PC-3 (cell line): ENCODE results near the gene SLC5A10. TPM values are rescaled to one million over a fixed set of nuclear protein-coding genes. Genes with fewer than 3 reads are reported as not detected.

ENCODE experiments used
- ATAC-seq: fragments of 200-7000 bp; cut with Tn5 transposase; 2 replicates; pipeline ENCODE4 v1.9.1; 2020; ENCODE audit warnings: mild to moderate bottlenecking, moderate library complexity
- BruUV-seq: library from RNA; stranded (reverse); fragments of 400-500 nt; replicated peaks from 2 replicates; lab custom pipeline; 2021; lab: Mats Ljungman, UMichigan
- CTCF ChIA-PET: fragments of 300-600 bp; sonication (Branson Sonifier 250); formaldehyde crosslinking; loops from one replicate; lab custom pipeline; 2022; ENCODE audit warnings: antibody characterized with exemption; lab: Charles Lee
- POLR2A ChIA-PET: fragments of 300-600 bp; sonication (Branson Sonifier 250); formaldehyde crosslinking; loops from one replicate; lab custom pipeline; 2022; ENCODE audit warnings: antibody characterized with exemption; ENCODE audit not compliant: unreplicated experiment; lab: Charles Lee
- DNase-seq: peaks from one replicate; pipeline ENCODE4 v3.0.0-alpha.2; 2015
- H2AFZ ChIP-seq: fragments of 300-600 bp; sonication (generic); 2 replicates; pipeline ENCODE4 v1.6.0; 2016; ENCODE audit warnings: antibody characterized with exemption, low read length
- H3F3A ChIP-seq: fragments of 300-600 bp; sonication (generic); one replicate; pipeline ENCODE4 v1.6.0; 2017; ENCODE audit warnings: antibody characterized with exemption, low read length, control low read depth, mild to moderate bottlenecking; ENCODE audit not compliant: unreplicated experiment
- H3K27ac ChIP-seq: fragments of 300-600 bp; sonication (generic); 2 replicates; pipeline ENCODE4 v1.5.1; 2016; ENCODE audit warnings: mild to moderate bottlenecking, low read length
- H3K27me3 ChIP-seq: fragments of 300-600 bp; sonication (generic); 2 replicates; pipeline ENCODE4 v1.6.1; 2016; ENCODE audit warnings: low read length, mixed read lengths
- H3K36me3 ChIP-seq: fragments of 300-600 bp; sonication (generic); 2 replicates; pipeline ENCODE4 v1.6.1; 2016; ENCODE audit warnings: low read depth, mixed run types, low read length, mixed read lengths
- H3K4me1 ChIP-seq: fragments of 300-600 bp; sonication (generic); 2 replicates; pipeline ENCODE4 v1.5.1; 2016; ENCODE audit warnings: low read length; ENCODE audit not compliant: insufficient read depth
- H3K4me2 ChIP-seq: fragments of 300-600 bp; sonication (generic); 2 replicates; pipeline ENCODE4 v1.6.0; 2016; ENCODE audit warnings: low read length
- H3K4me3 ChIP-seq: fragments of 300-600 bp; sonication (generic); 2 replicates; pipeline ENCODE4 v1.5.1; 2016; ENCODE audit warnings: mild to moderate bottlenecking, low read length, mixed read lengths
- H3K79me2 ChIP-seq: fragments of 300-600 bp; sonication (generic); 2 replicates; pipeline ENCODE4 v1.6.1; 2017; ENCODE audit warnings: low read length, mixed read lengths
- H3K9ac ChIP-seq: fragments of 300-600 bp; sonication (generic); 2 replicates; pipeline ENCODE4 v1.6.0; 2016; ENCODE audit warnings: mild to moderate bottlenecking, low read length
- H3K9me2 ChIP-seq: fragments of 300-600 bp; sonication (generic); replicated peaks from 2 replicates; pipeline ENCODE4 v1.6.1; 2016; ENCODE audit warnings: mixed run types, low read length, mixed read lengths
- H3K9me3 ChIP-seq: fragments of 300-600 bp; sonication (generic); 2 replicates; pipeline ENCODE4 v1.6.1; 2016; ENCODE audit warnings: low read length, mixed read lengths
- H4K20me1 ChIP-seq: fragments of 300-600 bp; sonication (generic); 2 replicates; pipeline ENCODE4 v1.6.1; 2016; ENCODE audit warnings: low read length, mixed read lengths
- EZH2 ChIP-seq: fragments of 300-600 bp; sonication (generic); IDR thresholded peaks from one replicate; pipeline ENCODE4 v1.6.1; 2017; ENCODE audit warnings: antibody characterized with exemption, mild to moderate bottlenecking, low read length; ENCODE audit not compliant: unreplicated experiment
- EZH2phosphoT487 ChIP-seq: fragments of 300-600 bp; sonication (generic); IDR thresholded peaks from 2 replicates; pipeline ENCODE4 v1.6.1; 2018; ENCODE audit warnings: mild to moderate bottlenecking, antibody characterized with exemption, low read length, borderline replicate concordance
- intact Hi-C: fragments of 100-400 bp; cut with micrococcal nuclease; formaldehyde crosslinking; loops from 2 replicates; pipeline ENCODE4 v1.9.0; 2023
- total RNA-seq: library from RNA; depleted of rRNA; stranded (reverse); fragments of >200 nt; gene quantifications from 2 replicates; pipeline ENCODE4 v1.2.3, GENCODE V29; 2014
- TF ChIP-seq, protein P1 (sequence below): fragments of 300-600 bp; sonication (generic); conservative IDR thresholded peaks from 2 replicates; pipeline ENCODE4 v1.5.1; 2017; ENCODE audit warnings: antibody characterized with exemption, low read depth, mild to moderate bottlenecking, low read length

The SLC5A10 gene
- total RNA-seq, 1 experiment from 2014 or later, result not detected

DNA sequence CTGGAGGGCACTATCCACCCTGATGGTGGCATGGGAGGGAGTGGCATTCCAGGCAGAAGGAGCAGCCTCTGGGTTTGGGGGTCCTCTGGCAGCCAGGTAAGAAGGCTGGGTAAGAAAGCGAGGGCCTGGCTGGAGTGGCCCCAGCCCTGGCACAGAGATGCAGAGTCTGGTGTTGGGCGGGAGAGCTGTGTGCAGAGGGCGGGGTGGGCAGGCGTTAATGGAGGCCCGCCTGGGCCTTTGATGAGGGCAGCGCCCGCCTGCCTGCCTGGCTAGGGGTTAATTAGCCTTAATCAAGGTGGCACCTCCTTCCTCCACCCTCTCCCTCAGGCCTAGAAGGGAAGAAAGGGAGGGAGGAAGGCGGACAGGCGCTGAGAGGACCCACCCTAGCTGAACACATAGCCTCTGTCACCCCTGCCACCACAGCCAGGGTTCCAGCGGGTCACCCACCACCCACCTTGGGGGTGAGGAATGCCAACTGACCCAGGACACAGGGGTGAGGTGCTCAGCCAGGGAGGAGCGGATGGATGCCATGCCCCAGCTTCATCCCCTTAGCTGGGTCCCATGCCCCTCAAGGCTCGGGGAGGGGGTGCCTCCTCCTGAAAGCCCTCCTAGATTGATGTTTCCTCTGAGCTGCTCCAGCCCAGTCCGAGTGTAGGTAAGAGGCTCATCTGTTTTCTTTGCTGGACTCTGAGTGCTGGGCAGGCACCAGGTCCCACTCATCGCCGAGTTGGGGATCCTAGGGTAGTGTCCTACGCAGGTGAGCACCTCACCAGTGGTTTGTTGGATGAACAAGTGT lies 66.0 kb downstream of the SLC5A10 start:
- Histone ChIP-seq H3K9me3 (no peaks in the 10 kb centered on the region), H4K20me1 (no peaks in the 10 kb centered on the region), H3K4me2 (no peak overlapping the region), H3K27ac (no peak overlapping the region), H3K9me2 (no peaks in the 10 kb centered on the region), H3K36me3 (no peaks in the 10 kb centered on the region), H2AFZ (no peak overlapping the region), H3F3A (no peaks in the 10 kb centered on the region), H3K79me2 (no peaks in the 10 kb centered on the region), H3K9ac (no peak overlapping the region), H3K27me3 (no peaks in the 10 kb centered on the region), H3K4me1 (no peaks in the 10 kb centered on the region), H3K4me3 (no peak overlapping the region)
- ATAC-seq, result no peak
- intact Hi-C loops, result no loop called here
- no peak for DNase-seq
- TF ChIP-seq EZH2phosphoT487 (no peak), EZH2 (no peak)
- TF ChIP-seq, protein P1, sequence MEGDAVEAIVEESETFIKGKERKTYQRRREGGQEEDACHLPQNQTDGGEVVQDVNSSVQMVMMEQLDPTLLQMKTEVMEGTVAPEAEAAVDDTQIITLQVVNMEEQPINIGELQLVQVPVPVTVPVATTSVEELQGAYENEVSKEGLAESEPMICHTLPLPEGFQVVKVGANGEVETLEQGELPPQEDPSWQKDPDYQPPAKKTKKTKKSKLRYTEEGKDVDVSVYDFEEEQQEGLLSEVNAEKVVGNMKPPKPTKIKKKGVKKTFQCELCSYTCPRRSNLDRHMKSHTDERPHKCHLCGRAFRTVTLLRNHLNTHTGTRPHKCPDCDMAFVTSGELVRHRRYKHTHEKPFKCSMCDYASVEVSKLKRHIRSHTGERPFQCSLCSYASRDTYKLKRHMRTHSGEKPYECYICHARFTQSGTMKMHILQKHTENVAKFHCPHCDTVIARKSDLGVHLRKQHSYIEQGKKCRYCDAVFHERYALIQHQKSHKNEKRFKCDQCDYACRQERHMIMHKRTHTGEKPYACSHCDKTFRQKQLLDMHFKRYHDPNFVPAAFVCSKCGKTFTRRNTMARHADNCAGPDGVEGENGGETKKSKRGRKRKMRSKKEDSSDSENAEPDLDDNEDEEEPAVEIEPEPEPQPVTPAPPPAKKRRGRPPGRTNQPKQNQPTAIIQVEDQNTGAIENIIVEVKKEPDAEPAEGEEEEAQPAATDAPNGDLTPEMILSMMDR, result no peak
- POLR2A ChIA-PET, result no interaction called here
- no TSS peak for BruUV-seq
- CTCF ChIA-PET, result no interaction called here

DNA sequence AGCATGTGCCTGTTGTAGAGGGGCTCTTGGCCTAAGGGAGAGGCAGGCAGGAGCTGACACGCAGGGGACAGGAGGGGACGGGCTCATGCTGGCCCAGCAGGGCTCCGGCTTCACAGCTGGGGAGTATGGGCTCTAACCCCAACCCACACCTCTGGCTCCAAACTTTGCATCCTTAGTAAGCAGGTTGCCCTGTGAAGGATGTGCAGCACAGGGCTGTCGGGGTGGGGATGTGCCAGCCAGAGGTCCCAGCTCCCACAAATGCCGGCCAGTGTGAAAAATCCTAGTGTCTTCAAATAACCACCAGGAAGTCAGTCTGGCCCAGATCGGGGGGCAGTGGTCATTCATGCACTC lies 66.6 kb downstream of the SLC5A10 start:
- CTCF ChIA-PET, result no interaction called here

More for the DNA sequence above, 66.6 kb downstream of the SLC5A10 start:
- H3K4me1 ChIP-seq, result no peaks in the 10 kb centered on the region
- H3K36me3 ChIP-seq, result no peaks in the 10 kb centered on the region
- H3K27ac ChIP-seq, result no peak overlapping the region
- ATAC-seq (no peak), DNase-seq (no peak)
- H3K9ac ChIP-seq, result no peak overlapping the region
- no peak overlapping the region for H3K4me3 ChIP-seq
- H3K9me2 ChIP-seq, result no peaks in the 10 kb centered on the region
- POLR2A ChIA-PET, result no interaction called here
- no peaks in the 10 kb centered on the region for H3K9me3 ChIP-seq
- TF ChIP-seq EZH2phosphoT487, result no peak
- TF ChIP-seq EZH2, result no peak
- TF ChIP-seq, protein P1, result no peak
- H3F3A ChIP-seq, result no peaks in the 10 kb centered on the region
- intact Hi-C loops, result no loop called here
- no peaks in the 10 kb centered on the region for H3K79me2 ChIP-seq
- H3K4me2 ChIP-seq, result no peak overlapping the region
- no peaks in the 10 kb centered on the region for H4K20me1 ChIP-seq
- H3K27me3 ChIP-seq, result no peaks in the 10 kb centered on the region
- no peak overlapping the region for H2AFZ ChIP-seq
- BruUV-seq, result no TSS peak
